Measurements from ENCODE around the gene TAF1D.

Gene TAF1D

GRCh38 chr11:93757924-93758865, 16.9 kb upstream of the TAF1D start:
- no peaks in the 10 kb centered on the region for H4K20me1 ChIP-seq (ENCODE audit: insufficient read depth, low read length)
- H3K4me3 ChIP-seq (ENCODE audit: low read depth, low read length, poor library complexity, severe bottlenecking) = no peak overlapping the region
- no peak overlapping the region for H3K9ac ChIP-seq (ENCODE audit: low read length)
- H3K79me2 ChIP-seq (ENCODE audit: insufficient read depth, low read length) = no peaks in the 10 kb centered on the region
- H3K4me2 ChIP-seq (ENCODE audit: low read length) = no peak overlapping the region
- H3F3A ChIP-seq (ENCODE audit: insufficient read depth, low read length) = no peaks in the 10 kb centered on the region
- no peaks in the 10 kb centered on the region for H3K27me3 ChIP-seq (ENCODE audit: insufficient read depth, low read length)
- no peaks in the 10 kb centered on the region for H3K9me3 ChIP-seq (ENCODE audit: low read length)
- no peak overlapping the region for H3K27ac ChIP-seq (ENCODE audit: low read depth, low read length, poor library complexity, severe bottlenecking)
- no peaks in the 10 kb centered on the region for H3K4me1 ChIP-seq (ENCODE audit: insufficient read depth, low read length, severe bottlenecking)
- no peak for TF ChIP-seq EZH2 (IDR thresholded peaks at IDR 0.05; ENCODE audit: borderline replicate concordance, low read length)
- no peak for TF ChIP-seq CTCF (IDR thresholded peaks at IDR 0.05; ENCODE audit: low read length)
- H2AFZ ChIP-seq (ENCODE audit: low read length) = no peak overlapping the region
- no peaks in the 10 kb centered on the region for H3K9me2 ChIP-seq (ENCODE audit: low read depth, low read length)
- peaks cover 75% of the 10 kb centered on the region for H3K36me3 ChIP-seq (ENCODE audit: insufficient read depth, low read length)

GRCh38 chr11:93757301-93757700, 16.0 kb upstream of the TAF1D start:
- TF ChIP-seq EZH2 (IDR thresholded peaks at IDR 0.05; ENCODE audit: borderline replicate concordance, low read length) (no peak), CTCF (IDR thresholded peaks at IDR 0.05; ENCODE audit: low read length) (no peak)
- no peak overlapping the region for H2AFZ ChIP-seq (ENCODE audit: low read length)
- peaks cover 68% of the 10 kb centered on the region for H3K36me3 ChIP-seq (ENCODE audit: insufficient read depth, low read length)

GRCh38 chr11:93756748-93757147, 15.5 kb upstream of the TAF1D start:
- Histone ChIP-seq H3K27me3 (ENCODE audit: insufficient read depth, low read length) (no peaks in the 10 kb centered on the region), H3K9me2 (ENCODE audit: low read depth, low read length) (no peaks in the 10 kb centered on the region), H3K36me3 (ENCODE audit: insufficient read depth, low read length) (peaks cover 68% of the 10 kb centered on the region), H3K9ac (ENCODE audit: low read length) (no peak overlapping the region), H3K4me1 (ENCODE audit: insufficient read depth, low read length, severe bottlenecking) (no peaks in the 10 kb centered on the region), H2AFZ (ENCODE audit: low read length) (no peak overlapping the region), H3K27ac (ENCODE audit: low read depth, low read length, poor library complexity, severe bottlenecking) (no peak overlapping the region), H3K4me3 (ENCODE audit: low read depth, low read length, poor library complexity, severe bottlenecking) (no peak overlapping the region), H3F3A (ENCODE audit: insufficient read depth, low read length) (no peaks in the 10 kb centered on the region), H3K4me2 (ENCODE audit: low read length) (no peak overlapping the region), H3K79me2 (ENCODE audit: insufficient read depth, low read length) (no peaks in the 10 kb centered on the region), H3K9me3 (ENCODE audit: low read length) (no peaks in the 10 kb centered on the region), H4K20me1 (ENCODE audit: insufficient read depth, low read length) (no peaks in the 10 kb centered on the region)
- TF ChIP-seq EZH2 (IDR thresholded peaks at IDR 0.05; ENCODE audit: borderline replicate concordance, low read length) (no peak), CTCF (IDR thresholded peaks at IDR 0.05; ENCODE audit: low read length) (no peak)

More at GRCh38 chr11:93757301-93757700, 16.0 kb upstream of the TAF1D start:
- Histone ChIP-seq H3K4me3 (ENCODE audit: low read depth, low read length, poor library complexity, severe bottlenecking) (no peak overlapping the region), H3K9ac (ENCODE audit: low read length) (no peak overlapping the region), H4K20me1 (ENCODE audit: insufficient read depth, low read length) (no peaks in the 10 kb centered on the region), H3K4me1 (ENCODE audit: insufficient read depth, low read length, severe bottlenecking) (no peaks in the 10 kb centered on the region), H3K9me3 (ENCODE audit: low read length) (no peaks in the 10 kb centered on the region), H3K27ac (ENCODE audit: low read depth, low read length, poor library complexity, severe bottlenecking) (no peak overlapping the region), H3K79me2 (ENCODE audit: insufficient read depth, low read length) (no peaks in the 10 kb centered on the region), H3K4me2 (ENCODE audit: low read length) (no peak overlapping the region), H3F3A (ENCODE audit: insufficient read depth, low read length) (no peaks in the 10 kb centered on the region), H3K27me3 (ENCODE audit: insufficient read depth, low read length) (no peaks in the 10 kb centered on the region), H3K9me2 (ENCODE audit: low read depth, low read length) (no peaks in the 10 kb centered on the region)

Data from OCI-LY1 (cell line).